ENCODE results near the gene JARID2.

- no peak for TF ChIP-seq POLR2AphosphoS5 (IDR thresholded peaks at IDR 0.05; ENCODE audit: borderline replicate concordance, low read depth, low read length)
- no peak for TF ChIP-seq EZH2 (IDR thresholded peaks at IDR 0.05)
- TF ChIP-seq FOXP2 (optimal IDR thresholded peaks at IDR 0.05; ENCODE audit: control extremely low read depth, extremely low read length, insufficient read depth): no peak
Observed at GRCh38 chr6:15366879-15367278, 121.0 kb downstream of the JARID2 start.
